Progenitor cell of endocrine pancreas (in vitro differentiated cells): ENCODE results near the gene GP2. TPM values are rescaled to one million over a fixed set of nuclear protein-coding genes. Genes with fewer than 3 reads are reported as not detected.

Experiments used
- DNase-seq: peaks from one replicate; pipeline ENCODE4 v3.0.0; 2021; ENCODE audit warnings: low spot score; ENCODE audit not compliant: unreplicated experiment
- H3K27ac Mint-ChIP-seq: 2 replicates; pipeline ENCODE4 v1.8.0; 2021; ENCODE audit warnings: mild to moderate bottlenecking, moderate library complexity, mixed read lengths
- H3K27me3 Mint-ChIP-seq: 2 replicates; pipeline ENCODE4 v1.8.0; 2021; ENCODE audit warnings: mixed read lengths
- H3K36me3 Mint-ChIP-seq: 2 replicates; pipeline ENCODE4 v1.8.0; 2022; ENCODE audit warnings: mixed read lengths; ENCODE audit not compliant: insufficient read depth
- H3K4me1 Mint-ChIP-seq: 2 replicates; pipeline ENCODE4 v1.8.0; 2021; ENCODE audit warnings: low read depth, mixed read lengths
- H3K4me3 Mint-ChIP-seq: 2 replicates; pipeline ENCODE4 v1.8.0; 2021; ENCODE audit warnings: low read depth, mild to moderate bottlenecking, moderate library complexity, mixed read lengths
- H3K9me3 Mint-ChIP-seq: 2 replicates; pipeline ENCODE4 v1.8.0; 2021; ENCODE audit warnings: low read depth, mixed read lengths
- total RNA-seq: library from RNA; stranded (reverse); gene quantifications from 2 replicates; pipeline ENCODE4 v1.2.1, GENCODE V29; 2021
- TF ChIP-seq, protein P1 (sequence below): fragments of 200-600 bp; sonication (generic); IDR thresholded peaks from one replicate; pipeline ENCODE4 v1.5.0; 2021; ENCODE audit warnings: antibody characterized with exemption, mild to moderate bottlenecking; ENCODE audit not compliant: unreplicated experiment

Gene GP2
- total RNA-seq, 1 donor from 2014 or later = 13.4 TPM

- Mint-ChIP-seq H3K9me3 (peaks cover under 1% of the 10 kb centered on the region), H3K4me3 (no peak overlapping the region), H3K27me3 (peaks cover 3% of the 10 kb centered on the region), H3K27ac (no peak overlapping the region), H3K4me1 (peaks cover 32% of the 10 kb centered on the region), H3K36me3 (no peaks in the 10 kb centered on the region)
- DNase-seq = no peak
- TF ChIP-seq, protein P1, sequence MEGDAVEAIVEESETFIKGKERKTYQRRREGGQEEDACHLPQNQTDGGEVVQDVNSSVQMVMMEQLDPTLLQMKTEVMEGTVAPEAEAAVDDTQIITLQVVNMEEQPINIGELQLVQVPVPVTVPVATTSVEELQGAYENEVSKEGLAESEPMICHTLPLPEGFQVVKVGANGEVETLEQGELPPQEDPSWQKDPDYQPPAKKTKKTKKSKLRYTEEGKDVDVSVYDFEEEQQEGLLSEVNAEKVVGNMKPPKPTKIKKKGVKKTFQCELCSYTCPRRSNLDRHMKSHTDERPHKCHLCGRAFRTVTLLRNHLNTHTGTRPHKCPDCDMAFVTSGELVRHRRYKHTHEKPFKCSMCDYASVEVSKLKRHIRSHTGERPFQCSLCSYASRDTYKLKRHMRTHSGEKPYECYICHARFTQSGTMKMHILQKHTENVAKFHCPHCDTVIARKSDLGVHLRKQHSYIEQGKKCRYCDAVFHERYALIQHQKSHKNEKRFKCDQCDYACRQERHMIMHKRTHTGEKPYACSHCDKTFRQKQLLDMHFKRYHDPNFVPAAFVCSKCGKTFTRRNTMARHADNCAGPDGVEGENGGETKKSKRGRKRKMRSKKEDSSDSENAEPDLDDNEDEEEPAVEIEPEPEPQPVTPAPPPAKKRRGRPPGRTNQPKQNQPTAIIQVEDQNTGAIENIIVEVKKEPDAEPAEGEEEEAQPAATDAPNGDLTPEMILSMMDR = no peak
These were observed 7.1 kb upstream of the GP2 start for GRCh38 chr16:20334396-20334795.

DNA sequence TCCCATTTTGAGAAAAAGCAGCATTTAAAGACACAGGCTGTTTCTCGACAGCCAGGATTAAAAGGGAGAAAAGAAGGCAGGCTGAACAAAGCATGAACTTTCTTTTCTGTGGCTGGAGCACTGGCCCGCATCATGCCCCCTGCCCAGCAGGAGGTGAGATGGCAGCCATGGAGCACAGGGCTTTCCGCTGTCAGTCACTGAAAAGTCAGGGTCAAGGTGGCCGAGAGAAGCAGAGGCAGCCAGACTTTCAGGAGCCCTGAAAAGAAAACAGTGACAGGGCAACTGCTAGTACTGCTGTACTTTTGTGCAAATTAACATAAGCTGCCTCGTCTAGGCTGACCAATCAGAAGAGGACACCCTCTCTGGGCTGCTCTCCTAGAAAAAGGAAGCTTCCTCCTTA is 5.8 kb upstream of the GP2 start:
- Mint-ChIP-seq H3K9me3 (peaks cover 10% of the 10 kb centered on the region), H3K36me3 (peaks cover 3% of the 10 kb centered on the region), H3K4me3 (no peak overlapping the region), H3K4me1 (peaks cover 42% of the 10 kb centered on the region), H3K27ac (no peak overlapping the region), H3K27me3 (peaks cover 3% of the 10 kb centered on the region)
- TF ChIP-seq, protein P1 = no peak
- DNase-seq = no peak

DNA sequence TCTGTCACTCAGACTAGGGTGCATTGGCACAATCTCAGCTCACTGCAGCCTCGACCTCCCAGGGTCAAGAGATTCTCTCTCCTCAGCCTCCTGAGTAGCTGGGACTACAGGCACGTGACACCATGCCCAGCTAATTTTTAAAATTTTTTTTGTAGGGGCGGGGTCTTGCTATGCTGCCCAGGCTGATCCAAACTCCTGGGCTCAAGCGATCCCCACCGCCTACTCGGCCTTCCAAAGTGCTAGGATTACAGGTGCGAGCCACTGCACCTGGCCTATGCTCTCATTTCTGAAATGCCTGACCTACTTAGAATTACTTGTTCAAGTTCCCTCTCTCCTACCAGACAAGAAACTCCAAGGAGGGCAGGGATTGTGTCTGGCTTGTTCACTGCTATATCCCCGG is 5.1 kb upstream of the GP2 start:
- peaks cover 3% of the 10 kb centered on the region for H3K27me3 Mint-ChIP-seq
- H3K4me3 Mint-ChIP-seq = no peak overlapping the region
- H3K27ac Mint-ChIP-seq = no peak overlapping the region
- H3K9me3 Mint-ChIP-seq = peaks cover 13% of the 10 kb centered on the region
- H3K36me3 Mint-ChIP-seq = peaks cover 3% of the 10 kb centered on the region
- no peak for DNase-seq
- TF ChIP-seq, protein P1 = no peak
- H3K4me1 Mint-ChIP-seq = peaks cover 49% of the 10 kb centered on the region

- peaks cover 14% of the 10 kb centered on the region for H3K9me3 Mint-ChIP-seq
- peaks cover 3% of the 10 kb centered on the region for H3K36me3 Mint-ChIP-seq
- no peak overlapping the region for H3K27ac Mint-ChIP-seq
- H3K27me3 Mint-ChIP-seq = peaks cover 3% of the 10 kb centered on the region
- H3K4me3 Mint-ChIP-seq = no peak overlapping the region
- TF ChIP-seq, protein P1 = no peak
- no peak for DNase-seq
- peaks cover 45% of the 10 kb centered on the region for H3K4me1 Mint-ChIP-seq
These were observed 4.3 kb upstream of the GP2 start for GRCh38 chr16:20331635-20332034.

DNA sequence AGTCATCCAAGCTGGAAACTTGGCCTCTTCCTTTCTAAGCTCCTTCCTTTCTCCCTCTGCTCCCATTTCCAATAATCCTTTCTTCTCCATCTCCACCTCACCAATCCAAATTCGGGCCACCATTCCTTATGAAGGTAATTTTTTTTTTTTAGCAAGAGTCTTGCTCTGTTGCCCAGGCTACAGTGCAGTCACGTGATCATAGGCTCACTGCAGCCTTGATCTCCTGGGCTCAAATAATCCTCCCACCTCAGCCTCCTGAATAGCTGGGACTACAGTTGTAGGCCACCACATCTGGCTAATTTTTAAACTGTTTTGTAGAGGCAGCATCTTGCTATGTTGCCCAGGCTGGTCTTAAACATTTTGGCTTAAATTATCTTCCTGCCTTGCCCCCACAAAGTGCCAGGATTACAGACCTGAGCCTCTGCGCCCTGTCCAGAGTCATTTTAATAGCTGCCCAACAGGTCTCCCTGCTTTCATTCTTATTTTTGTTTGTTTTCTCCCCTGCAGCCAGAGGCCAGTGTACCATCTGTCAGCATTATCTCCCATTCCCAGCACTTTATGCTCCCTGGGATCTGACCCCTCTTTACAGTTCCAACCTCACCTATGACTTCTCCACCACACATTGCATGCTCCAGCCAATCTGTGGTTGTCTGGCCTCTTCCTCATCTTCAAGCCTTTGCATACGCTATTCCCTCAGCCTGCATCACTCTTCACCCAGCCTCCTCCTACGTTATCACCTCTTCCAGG is 2.3 kb upstream of the GP2 start:
- TF ChIP-seq, protein P1 = no peak
- Mint-ChIP-seq H3K9me3 (peaks cover 18% of the 10 kb centered on the region), H3K27ac (no peak overlapping the region), H3K36me3 (peaks cover 3% of the 10 kb centered on the region), H3K27me3 (peaks cover 3% of the 10 kb centered on the region), H3K4me1 (peaks cover 60% of the 10 kb centered on the region), H3K4me3 (no peak overlapping the region)
- no peak for DNase-seq
